Caco-2 (cell line): Measurements from ENCODE around the gene FAM20B. TPM values are rescaled to one million over a fixed set of nuclear protein-coding genes. Genes with fewer than 3 reads are reported as not detected.

Source experiments
- BruUV-seq: library from RNA; stranded (reverse); fragments of 400-500 nt; replicated peaks from 2 replicates; lab custom pipeline; 2021; lab: Mats Ljungman, UMichigan
- CTCF ChIA-PET: fragments of 300-600 bp; sonication (Branson Sonifier 250); formaldehyde crosslinking; loops from one replicate; lab custom pipeline; 2022; ENCODE audit warnings: antibody characterized with exemption; lab: Charles Lee
- POLR2A ChIA-PET: fragments of 300-600 bp; sonication (Branson Sonifier 250); formaldehyde crosslinking; loops from one replicate; lab custom pipeline; 2022; ENCODE audit warnings: antibody characterized with exemption; lab: Charles Lee
- DNase-seq, 2 experiments: peaks; one replicate each; pipeline versions ENCODE4 v3.0.0 to v3.0.0-alpha.2; 2020 to 2022
- H3K27me3 ChIP-seq: replicated peaks from 2 replicates; pipeline ENCODE4 v1.6.0; 2011; ENCODE audit warnings: low read length; ENCODE audit not compliant: control insufficient read depth, insufficient read depth
- H3K36me3 ChIP-seq: 2 replicates; pipeline ENCODE4 v1.5.1; 2011; ENCODE audit warnings: low read length; ENCODE audit not compliant: control insufficient read depth, insufficient read depth
- H3K4me1 ChIP-seq: fragments of 250-450 bp; sonication (Bioruptor Pico); 2 replicates; pipeline ENCODE4 v1.5.1; 2020; ENCODE audit warnings: mild to moderate bottlenecking
- H3K4me3 ChIP-seq: 2 replicates; pipeline ENCODE4 v1.5.1; 2011; ENCODE audit warnings: low read depth, mild to moderate bottlenecking, control low read depth, low read length
- H3K9me3 ChIP-seq: fragments of 250-450 bp; sonication (Bioruptor Pico); 2 replicates; pipeline ENCODE4 v1.5.1; 2020; ENCODE audit warnings: mild to moderate bottlenecking, moderate library complexity
- H3K27ac Mint-ChIP-seq: one replicate; pipeline ENCODE4 v1.8.0; 2022; ENCODE audit warnings: mixed read lengths; ENCODE audit not compliant: unreplicated experiment
- H3K27me3 Mint-ChIP-seq: one replicate; pipeline ENCODE4 v1.8.0; 2022; ENCODE audit warnings: mixed read lengths; ENCODE audit not compliant: insufficient read depth, unreplicated experiment
- H3K36me3 Mint-ChIP-seq: one replicate; pipeline ENCODE4 v1.8.0; 2022; ENCODE audit warnings: mild to moderate bottlenecking, mixed read lengths; ENCODE audit not compliant: insufficient read depth, unreplicated experiment
- H3K4me1 Mint-ChIP-seq: one replicate; pipeline ENCODE4 v1.8.0; 2022; ENCODE audit warnings: low read depth, mixed read lengths; ENCODE audit not compliant: unreplicated experiment
- H3K4me3 Mint-ChIP-seq: one replicate; pipeline ENCODE4 v1.8.0; 2022; ENCODE audit warnings: mild to moderate bottlenecking, moderate library complexity, mixed read lengths; ENCODE audit not compliant: unreplicated experiment
- H3K9me3 Mint-ChIP-seq: one replicate; pipeline ENCODE4 v1.8.0; 2022; ENCODE audit warnings: mixed read lengths; ENCODE audit not compliant: unreplicated experiment
- CTCF ChIP-seq, 2 experiments: fragments of 200-600 bp in 1 of 2; IDR thresholded peaks; 1 replicate in 1 of 2; 2 replicates in 1 of 2; pipeline versions ENCODE4 v1.5.1 to v1.8.0; 2011 to 2022; ENCODE audit warnings: antibody characterized with exemption in 1 of 2, control low read depth in 1 of 2, inconsistent platforms in 1 of 2, low read depth in 1 of 2, low read length in 1 of 2, mild to moderate bottlenecking in 1 of 2, moderate library complexity in 1 of 2; ENCODE audit not compliant: insufficient read depth in 1 of 2, severe bottlenecking in 1 of 2, unreplicated experiment in 1 of 2
- intact Hi-C: fragments of 100-400 bp; cut with micrococcal nuclease; formaldehyde crosslinking; loops from one replicate; pipeline ENCODE4 v1.10.0; 2022; ENCODE audit not compliant: unreplicated experiment
- total RNA-seq: library from RNA; stranded (reverse); gene quantifications from 2 replicates; pipeline ENCODE4 v1.2.3, GENCODE V29; 2022

FAM20B gene
- total RNA-seq, 1 experiment from 2014 or later: 24.5 TPM

GRCh38 chr1:179021873-179022272 is 3.8 kb upstream of the FAM20B start:
- Mint-ChIP-seq H3K27me3 (no peaks in the 10 kb centered on the region), H3K27ac (no peak overlapping the region), H3K36me3 (peaks cover 11% of the 10 kb centered on the region), H3K4me1 (peaks cover 12% of the 10 kb centered on the region), H3K9me3 (no peaks in the 10 kb centered on the region), H3K4me3 (no peak overlapping the region)
- DNase-seq: no peak
- Histone ChIP-seq H3K9me3 (no peaks in the 10 kb centered on the region), H3K4me3 (no peak overlapping the region), H3K36me3 (no peaks in the 10 kb centered on the region), H3K27me3 (no peaks in the 10 kb centered on the region), H3K4me1 (peaks cover 9% of the 10 kb centered on the region)
- CTCF ChIA-PET: interaction anchor here (0.6 kb wide), 1 partner anchor 650 kb away, joined by 6 read pairs; no protein-coding TSS in a partner anchor
- TF ChIP-seq CTCF (IDR thresholded peaks at IDR 0.05; ENCODE audit: insufficient read depth in 1 of 2, low read depth in 1 of 2, low read length in 1 of 2, severe bottlenecking in 1 of 2, unreplicated experiment in 1 of 2): no peak
- intact Hi-C loops: no loop called here
- BruUV-seq: no TSS peak
- POLR2A ChIA-PET: no interaction called here

- H3K27me3 ChIP-seq: no peaks in the 10 kb centered on the region
- H3K36me3 ChIP-seq: no peaks in the 10 kb centered on the region
- intact Hi-C loops: no loop called here
- peaks cover 30% of the 10 kb centered on the region for H3K4me1 ChIP-seq
- ChIA-PET CTCF (interaction anchor here (1.2 kb wide), 1 partner anchor 21 kb away, joined by 3 read pairs; no protein-coding TSS in a partner anchor), POLR2A (no interaction called here)
- peaks cover 12% of the 10 kb centered on the region for H3K36me3 Mint-ChIP-seq
- no TSS peak for BruUV-seq
- H3K4me3 ChIP-seq: no peak overlapping the region
- H3K4me1 Mint-ChIP-seq: peaks cover 27% of the 10 kb centered on the region
- H3K27me3 Mint-ChIP-seq: no peaks in the 10 kb centered on the region
- no peak overlapping the region for H3K27ac Mint-ChIP-seq
- H3K4me3 Mint-ChIP-seq: no peak overlapping the region
- no peaks in the 10 kb centered on the region for H3K9me3 Mint-ChIP-seq
- H3K9me3 ChIP-seq: no peaks in the 10 kb centered on the region
- TF ChIP-seq CTCF (IDR thresholded peaks at IDR 0.05; ENCODE audit: insufficient read depth in 1 of 2, low read depth in 1 of 2, low read length in 1 of 2, severe bottlenecking in 1 of 2, unreplicated experiment in 1 of 2): no peak
- no peak for DNase-seq
Measured at GRCh38 chr1:179023946-179024650, 1.6 kb upstream of the FAM20B start.

GRCh38 chr1:179025975-179026812 is 500 bp downstream of the FAM20B start:
- Mint-ChIP-seq H3K27me3 (no peaks in the 10 kb centered on the region), H3K4me3 (peak overlapping the region; percentile 99), H3K4me1 (peaks cover 47% of the 10 kb centered on the region), H3K9me3 (no peaks in the 10 kb centered on the region), H3K36me3 (peaks cover 12% of the 10 kb centered on the region), H3K27ac (peak overlapping the region; percentile 90)
- Histone ChIP-seq H3K4me3 (peak overlapping the region; percentile 62), H3K9me3 (no peaks in the 10 kb centered on the region), H3K4me1 (peaks cover 46% of the 10 kb centered on the region), H3K36me3 (no peaks in the 10 kb centered on the region), H3K27me3 (no peaks in the 10 kb centered on the region)
- DNase-seq: peak; percentile 86 to 91
- intact Hi-C loops: loop anchor here (1.0 to 5.0 kb wide), 2 partner anchors 266 to 489 kb away; partner anchors contain the start of gene SOAT1
- no peak for TF ChIP-seq CTCF (IDR thresholded peaks at IDR 0.05; ENCODE audit: insufficient read depth in 1 of 2, low read depth in 1 of 2, low read length in 1 of 2, severe bottlenecking in 1 of 2, unreplicated experiment in 1 of 2)
- no TSS peak for BruUV-seq
- CTCF ChIA-PET: no interaction called here
- POLR2A ChIA-PET: no interaction called here
